Measurements from ENCODE around the gene EPC1.
"Not testable (repeated sequence)": the region's sequence is repeated elsewhere in the genome, so short reads cannot be mapped to it uniquely, and the experiment has no call there.

- not testable (repeated sequence) for TF ChIP-seq CTCF, POLR2A (IDR thresholded peaks at IDR 0.05)
These were observed 45.3 kb upstream of the EPC1 start for GRCh38 chr10:32392284-32392683.

All from sigmoid colon (tissue), 3 donors.